NCI-H1105 treated with DMSO at 0.1 percent for 48 hours (cell line): ENCODE measurements around the gene TSPAN9.

Experiments
- DNase-seq: peaks from one replicate; lab custom pipeline; 2025; lab: John Stamatoyannopoulos, UW

TSPAN9 gene

DNA sequence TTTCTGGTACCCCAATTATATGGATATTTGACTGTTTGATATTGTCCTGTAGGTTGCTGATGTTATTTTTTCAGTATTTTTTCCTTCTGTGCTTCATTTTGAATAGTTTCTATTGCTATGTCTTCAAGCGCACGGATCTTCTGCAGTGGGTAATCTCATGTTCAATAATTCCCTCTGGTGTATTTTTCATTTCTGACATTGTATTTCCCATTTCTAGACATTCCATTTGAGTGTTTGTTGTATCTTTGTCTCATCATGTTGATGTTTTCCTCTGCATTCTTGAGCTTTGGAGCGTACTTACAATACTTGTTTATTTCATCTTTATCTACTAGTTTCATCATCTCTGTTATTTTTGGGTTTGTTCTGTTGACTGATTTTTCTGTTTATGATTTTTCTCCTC, 22.0 kb downstream of the TSPAN9 start:
- no peak for DNase-seq

- no peak for DNase-seq
Observed at GRCh38 chr12:3101309-3102024, 24.3 kb downstream of the TSPAN9 start.

GRCh38 chr12:3102771-3103410, 25.7 kb downstream of the TSPAN9 start:
- no peak for DNase-seq

DNA sequence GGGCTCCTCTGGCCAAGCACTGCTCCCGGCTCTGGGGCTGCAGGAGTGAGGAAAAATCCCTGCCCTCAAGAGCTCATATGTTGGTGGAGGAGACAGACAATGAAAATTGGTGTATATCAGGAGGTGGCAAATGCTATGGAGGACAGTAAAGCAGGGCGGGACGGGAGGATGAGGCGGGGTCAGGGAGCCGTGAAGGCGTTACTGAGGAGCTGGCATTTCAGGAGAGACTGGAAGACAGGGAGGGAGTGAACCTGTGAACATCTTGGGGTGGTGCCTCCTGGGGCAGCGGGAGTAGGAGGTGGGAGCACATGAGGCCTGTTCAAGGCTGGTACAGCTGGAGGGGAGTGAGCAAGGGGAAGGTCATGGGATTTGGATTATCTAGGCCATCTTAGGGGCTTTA, 26.6 kb downstream of the TSPAN9 start:
- DNase-seq = no peak

GRCh38 chr12:3105690-3106479, 28.7 kb downstream of the TSPAN9 start:
- no peak for DNase-seq

DNA sequence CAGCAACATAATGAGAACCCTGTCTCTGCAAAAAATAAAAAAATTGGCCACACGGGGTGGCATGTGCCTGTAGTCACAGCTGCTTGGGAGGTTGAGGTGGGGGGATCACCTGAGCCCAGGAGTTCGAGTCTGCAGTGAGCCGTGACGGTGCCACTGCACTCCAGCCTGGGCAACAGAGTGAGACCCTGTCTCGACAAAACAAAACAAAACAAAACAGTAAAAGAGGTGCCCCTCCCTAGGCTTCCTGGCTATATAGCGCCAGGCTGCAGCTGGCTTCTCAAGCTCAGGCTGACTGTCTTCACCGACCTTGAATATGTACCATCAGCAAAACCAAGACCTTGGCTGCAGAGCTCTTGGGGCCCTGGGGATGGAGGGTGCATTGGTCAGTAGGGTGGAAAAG, 29.4 kb downstream of the TSPAN9 start:
- no peak for DNase-seq

GRCh38 chr12:3107071-3107583, 29.9 kb downstream of the TSPAN9 start:
- DNase-seq = no peak

- no peak for DNase-seq
Observed at GRCh38 chr12:3107954-3108353, 30.8 kb downstream of the TSPAN9 start.

DNA sequence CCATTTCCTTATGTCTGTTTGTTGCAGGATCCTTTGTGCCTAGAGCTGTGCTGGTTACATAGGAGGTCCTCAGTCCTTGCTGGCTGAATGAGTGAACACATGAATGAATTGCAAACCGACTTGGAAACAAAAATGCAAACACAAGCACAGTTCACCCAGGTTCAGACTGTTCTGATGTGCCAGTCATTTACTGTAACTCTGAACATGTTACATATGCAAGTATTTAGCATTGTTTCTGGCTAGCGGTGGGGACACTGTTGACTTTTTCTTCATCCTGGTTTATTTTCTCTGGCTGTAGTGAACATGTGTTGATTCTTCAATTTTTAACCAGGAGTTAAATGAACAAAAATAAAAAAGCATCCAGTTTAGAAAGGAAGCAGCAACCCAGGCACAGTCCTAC, 33.4 kb downstream of the TSPAN9 start:
- no peak for DNase-seq

GRCh38 chr12:3113671-3114325, 36.6 kb downstream of the TSPAN9 start:
- no peak for DNase-seq

GRCh38 chr12:3114671-3115070, 37.5 kb downstream of the TSPAN9 start:
- DNase-seq = no peak

GRCh38 chr12:3115078-3115477, 37.9 kb downstream of the TSPAN9 start:
- DNase-seq = no peak

DNA sequence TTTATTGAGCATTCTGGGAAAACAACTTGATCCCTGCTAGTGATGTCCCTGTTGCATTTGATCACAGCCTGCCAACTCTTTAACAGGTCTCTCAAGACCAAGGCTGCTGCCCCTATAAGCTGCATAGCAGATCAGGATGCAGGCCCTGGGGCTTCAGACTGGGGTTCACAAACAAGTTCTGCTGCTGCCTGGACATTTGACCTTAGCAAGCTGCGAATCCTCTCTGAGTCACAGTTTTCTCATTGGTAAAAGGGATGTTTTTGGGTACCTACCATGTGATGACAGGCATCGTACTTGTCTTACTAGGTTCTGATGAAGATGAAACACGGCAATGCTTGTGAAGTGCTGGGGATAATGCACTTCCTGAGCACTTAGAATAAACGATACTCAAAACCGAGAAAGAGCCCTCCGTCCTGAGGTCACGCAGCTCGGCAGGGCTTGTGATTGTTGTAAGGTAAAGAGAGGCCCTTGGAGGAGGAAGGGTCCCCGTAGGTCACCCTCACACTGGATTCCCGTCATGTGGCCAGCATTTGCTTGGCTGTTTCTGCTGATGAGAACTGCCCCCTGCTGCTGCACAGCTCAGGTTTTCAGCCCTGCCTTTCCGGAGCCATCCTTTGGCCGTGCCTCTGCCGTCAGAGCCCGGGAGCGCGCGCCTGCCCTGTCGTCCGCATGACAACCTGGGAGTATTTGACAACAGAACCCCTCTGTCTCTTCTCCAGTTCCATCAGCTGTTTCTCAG, 39.1 kb downstream of the TSPAN9 start:
- DNase-seq = no peak

- no peak for DNase-seq
Observed at GRCh38 chr12:3117144-3117581, 40.0 kb downstream of the TSPAN9 start.

GRCh38 chr12:3117591-3118015, 40.4 kb downstream of the TSPAN9 start:
- DNase-seq = no peak

DNA sequence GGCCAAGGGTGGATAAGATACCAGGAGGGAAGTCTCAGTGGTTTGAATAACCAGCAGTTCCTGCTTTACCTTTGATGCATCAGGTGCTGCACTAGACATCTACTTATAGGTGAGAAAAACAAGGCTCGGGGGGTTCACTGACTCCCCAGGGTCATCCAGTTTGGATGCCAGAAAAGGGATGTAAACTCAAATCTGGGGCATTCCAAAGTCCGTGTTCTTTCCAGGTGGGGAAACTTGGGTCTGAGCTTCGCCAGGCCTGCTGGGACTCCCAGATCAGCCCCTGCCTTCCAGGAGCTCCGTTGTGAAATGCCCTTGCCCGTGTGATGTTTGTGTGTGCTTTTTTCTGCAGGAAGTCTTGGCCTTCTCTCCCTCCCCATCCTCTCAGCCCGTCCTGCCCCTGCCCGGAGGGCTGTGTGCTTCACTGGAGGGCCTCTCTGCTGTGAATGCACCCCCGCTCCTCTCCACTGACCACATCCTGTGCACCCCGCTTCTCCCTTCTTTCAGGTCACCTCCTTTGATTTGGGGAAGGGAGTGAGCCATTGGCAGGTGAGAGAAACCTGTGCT, 42.1 kb downstream of the TSPAN9 start:
- DNase-seq = no peak

DNA sequence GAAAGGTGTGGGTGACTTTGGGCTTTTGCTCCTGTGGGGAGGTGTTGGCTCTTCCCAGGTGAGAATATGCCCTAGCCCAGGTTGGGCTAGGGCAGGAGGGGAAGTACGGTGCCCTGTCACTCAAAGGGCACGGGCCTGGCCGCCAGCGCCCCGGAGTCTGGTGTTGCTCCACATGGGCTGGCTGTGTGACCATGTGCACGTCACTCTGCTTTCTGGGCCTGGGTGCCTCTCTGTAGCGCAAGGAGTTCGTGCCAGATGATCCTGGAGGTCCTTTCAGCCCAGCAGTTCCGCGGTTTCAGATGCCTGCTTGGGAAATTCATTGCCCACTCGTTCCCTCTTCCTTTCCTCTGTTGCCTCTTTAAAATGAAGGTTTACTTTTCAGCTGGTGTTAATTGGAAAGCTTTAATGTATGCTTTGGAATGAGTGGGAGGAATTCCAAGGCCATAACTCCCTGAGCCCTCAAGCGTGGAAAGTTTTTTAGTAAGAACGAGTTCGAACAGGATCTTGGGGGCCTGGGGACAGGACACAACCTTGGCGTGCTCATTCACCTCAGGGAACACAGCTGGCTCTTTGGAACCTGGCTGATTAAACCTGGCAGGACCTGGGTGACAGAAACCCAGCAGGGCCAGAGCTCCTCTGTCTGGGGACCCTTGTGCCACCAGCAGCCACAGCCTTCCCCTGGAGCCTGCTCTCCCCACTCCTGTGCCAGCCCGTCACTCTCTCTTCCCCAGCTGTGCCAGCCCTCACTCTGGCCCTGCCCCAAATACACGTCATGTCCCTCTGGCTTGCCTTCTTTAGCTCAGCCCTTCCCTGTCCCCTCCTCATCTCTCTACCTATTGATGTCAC, 42.8 kb downstream of the TSPAN9 start:
- DNase-seq = no peak

DNA sequence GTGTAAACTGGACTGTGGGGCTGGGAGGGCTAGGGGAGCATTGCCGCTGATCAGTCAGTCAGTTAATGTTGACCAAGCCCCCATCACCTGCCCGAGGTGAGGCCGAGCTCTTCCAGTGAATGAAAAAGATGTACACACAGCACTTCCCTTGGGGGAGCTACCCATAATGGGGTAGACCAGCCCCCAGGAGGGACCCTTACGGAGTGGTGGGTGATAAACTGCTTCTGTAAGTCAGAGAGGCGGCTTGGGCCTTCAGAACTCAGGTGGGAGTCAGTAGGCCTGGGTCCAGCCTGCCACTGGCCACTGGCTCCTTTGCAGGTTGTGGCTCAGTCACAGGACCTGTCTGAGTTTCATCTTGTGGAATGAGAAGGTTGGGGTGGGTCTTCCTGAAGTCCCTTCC, 43.5 kb downstream of the TSPAN9 start:
- DNase-seq = no peak

DNA sequence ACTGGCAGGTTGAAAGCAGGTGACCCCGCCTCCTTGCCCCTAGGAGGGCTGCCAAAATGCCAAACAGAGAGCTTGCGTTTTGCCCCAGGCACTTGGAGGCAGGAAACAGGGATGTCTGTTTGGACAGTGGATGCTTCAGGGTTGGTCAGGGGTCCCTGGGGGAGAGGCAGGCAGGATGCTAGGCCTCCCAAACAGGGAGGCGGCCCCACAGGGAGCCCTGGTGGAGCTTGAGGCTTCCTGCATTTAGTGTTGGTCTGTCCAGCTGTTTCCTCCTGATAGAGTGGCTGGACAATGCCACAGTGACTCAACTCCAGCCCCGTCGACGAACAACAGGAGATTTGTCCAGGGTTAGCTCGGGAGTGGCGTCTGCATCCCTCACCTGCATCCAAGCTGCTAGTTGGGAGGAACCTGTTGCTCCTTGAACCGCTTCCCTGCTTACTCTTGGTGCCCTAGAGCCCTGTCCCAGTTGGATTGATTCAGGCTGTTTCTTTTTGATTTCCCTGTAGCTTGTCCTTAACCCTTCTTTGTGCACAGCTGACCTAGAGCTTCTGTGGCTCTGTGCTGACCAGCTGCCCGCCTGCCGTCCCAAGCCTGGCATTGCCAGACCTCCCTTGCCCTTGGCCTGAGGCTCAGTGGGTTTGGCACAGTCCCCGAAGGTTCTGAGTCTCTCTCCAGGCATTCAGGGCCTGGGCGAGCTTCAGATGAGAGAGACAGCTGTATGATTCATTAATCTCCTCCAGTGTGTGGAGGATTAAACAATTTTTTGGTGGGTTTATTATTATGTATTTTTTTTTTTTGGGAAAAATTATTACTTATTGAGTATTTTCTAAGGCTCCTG, 45.9 kb downstream of the TSPAN9 start:
- DNase-seq = no peak
